ENCODE measurements around the gene EFCC1.

DNA sequence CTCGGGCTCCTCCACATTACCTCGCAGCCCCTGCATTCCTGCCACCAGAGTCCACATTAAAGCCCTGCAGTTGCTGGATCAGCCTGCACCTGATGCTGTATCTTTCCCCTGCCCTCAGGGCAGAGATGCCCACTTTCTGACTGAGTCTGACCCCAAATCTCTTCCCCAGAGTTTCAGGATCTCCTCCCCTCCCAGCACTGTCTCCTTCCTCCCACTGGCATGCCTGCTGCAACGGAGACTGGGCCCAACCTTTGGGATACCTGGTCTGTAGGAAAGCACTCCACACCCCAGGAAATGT is 38.9 kb downstream of the EFCC1 start:
- TF ChIP-seq POLR2A (IDR thresholded peaks at IDR 0.05), result no peak
- TF ChIP-seq, protein P1, sequence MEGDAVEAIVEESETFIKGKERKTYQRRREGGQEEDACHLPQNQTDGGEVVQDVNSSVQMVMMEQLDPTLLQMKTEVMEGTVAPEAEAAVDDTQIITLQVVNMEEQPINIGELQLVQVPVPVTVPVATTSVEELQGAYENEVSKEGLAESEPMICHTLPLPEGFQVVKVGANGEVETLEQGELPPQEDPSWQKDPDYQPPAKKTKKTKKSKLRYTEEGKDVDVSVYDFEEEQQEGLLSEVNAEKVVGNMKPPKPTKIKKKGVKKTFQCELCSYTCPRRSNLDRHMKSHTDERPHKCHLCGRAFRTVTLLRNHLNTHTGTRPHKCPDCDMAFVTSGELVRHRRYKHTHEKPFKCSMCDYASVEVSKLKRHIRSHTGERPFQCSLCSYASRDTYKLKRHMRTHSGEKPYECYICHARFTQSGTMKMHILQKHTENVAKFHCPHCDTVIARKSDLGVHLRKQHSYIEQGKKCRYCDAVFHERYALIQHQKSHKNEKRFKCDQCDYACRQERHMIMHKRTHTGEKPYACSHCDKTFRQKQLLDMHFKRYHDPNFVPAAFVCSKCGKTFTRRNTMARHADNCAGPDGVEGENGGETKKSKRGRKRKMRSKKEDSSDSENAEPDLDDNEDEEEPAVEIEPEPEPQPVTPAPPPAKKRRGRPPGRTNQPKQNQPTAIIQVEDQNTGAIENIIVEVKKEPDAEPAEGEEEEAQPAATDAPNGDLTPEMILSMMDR (IDR thresholded peaks at IDR 0.05), result no peak

All from Peyer's patch (tissue), 4 donors.